MCF 10A (cell line): Measurements from ENCODE around the gene SPATS2L. TPM values are rescaled to one million over a fixed set of nuclear protein-coding genes. Genes with fewer than 3 reads are reported as not detected.

Experiments used
- BruUV-seq: library from RNA; stranded (reverse); fragments of 400-500 nt; replicated peaks from 2 replicates; lab custom pipeline; 2021; lab: Mats Ljungman, UMichigan
- CTCF ChIA-PET: fragments of 300-600 bp; sonication (Branson Sonifier 250); formaldehyde crosslinking; extraction: SDS; loops from one replicate; lab custom pipeline; 2021; ENCODE audit warnings: antibody characterized with exemption, inconsistent platforms; lab: Yijun Ruan, JAX
- POLR2A ChIA-PET: fragments of 300-600, 350-650 bp; sonication (Branson Sonifier 250); formaldehyde crosslinking; extraction: SDS; loops from one replicate; lab custom pipeline; 2020; ENCODE audit warnings: antibody characterized with exemption, inconsistent platforms; lab: Yijun Ruan, JAX
- DNase-seq: peaks from one replicate; pipeline ENCODE4 v3.0.0-alpha.2; 2018; ENCODE audit not compliant: unreplicated experiment
- H3K27ac Mint-ChIP-seq: one replicate; pipeline ENCODE4 v1.8.0; 2022; ENCODE audit warnings: mild to moderate bottlenecking, low read depth, mixed read lengths; ENCODE audit not compliant: unreplicated experiment
- H3K27me3 Mint-ChIP-seq: one replicate; pipeline ENCODE4 v1.8.0; 2022; ENCODE audit warnings: mixed read lengths; ENCODE audit not compliant: insufficient read depth, unreplicated experiment
- H3K36me3 Mint-ChIP-seq: one replicate; pipeline ENCODE4 v1.8.0; 2022; ENCODE audit warnings: mild to moderate bottlenecking, moderate library complexity, mixed read lengths; ENCODE audit not compliant: insufficient read depth, unreplicated experiment
- H3K4me1 Mint-ChIP-seq: one replicate; pipeline ENCODE4 v1.8.0; 2022; ENCODE audit warnings: mixed read lengths; ENCODE audit not compliant: insufficient read depth, unreplicated experiment
- H3K4me3 Mint-ChIP-seq: one replicate; pipeline ENCODE4 v1.8.0; 2022; ENCODE audit warnings: mild to moderate bottlenecking, moderate library complexity, mixed read lengths; ENCODE audit not compliant: unreplicated experiment
- H3K9me3 Mint-ChIP-seq: one replicate; pipeline ENCODE4 v1.8.0; 2022; ENCODE audit warnings: mixed read lengths; ENCODE audit not compliant: unreplicated experiment
- intact Hi-C: fragments of 100-400 bp; cut with micrococcal nuclease; formaldehyde crosslinking; loops from 2 replicates; pipeline ENCODE4 v1.14.1; 2022
- total RNA-seq: library from RNA; stranded (reverse); gene quantifications from 2 replicates; pipeline ENCODE4 v1.2.3, GENCODE V29; 2022
- TF ChIP-seq, protein P1 (sequence below): fragments of 200-600 bp; IDR thresholded peaks from one replicate; pipeline ENCODE4 v1.8.0; 2022; ENCODE audit warnings: antibody characterized with exemption, mild to moderate bottlenecking; ENCODE audit not compliant: unreplicated experiment

SPATS2L gene
- total RNA-seq, 1 experiment from 2014 or later: 68.3 TPM

GRCh38 chr2:200309296-200310049 is 3.0 kb downstream of the SPATS2L start:
- no peak for DNase-seq
- BruUV-seq: no TSS peak
- ChIA-PET CTCF (interaction anchor here (0.6 to 2.9 kb wide), 20 partner anchors 7 to 334 kb away, joined by 3 to 16 read pairs (median 4); no protein-coding TSS in a partner anchor), POLR2A (interaction anchor here (0.6 to 3.0 kb wide), 8 partner anchors 9 to 216 kb away, joined by 3 to 25 read pairs (median 4); partner anchors contain the start of gene SGO2)
- Mint-ChIP-seq H3K4me1 (peaks cover 33% of the 10 kb centered on the region), H3K27me3 (no peaks in the 10 kb centered on the region), H3K4me3 (no peak overlapping the region), H3K27ac (no peak overlapping the region), H3K36me3 (peaks cover 6% of the 10 kb centered on the region), H3K9me3 (no peaks in the 10 kb centered on the region)
- TF ChIP-seq, protein P1, sequence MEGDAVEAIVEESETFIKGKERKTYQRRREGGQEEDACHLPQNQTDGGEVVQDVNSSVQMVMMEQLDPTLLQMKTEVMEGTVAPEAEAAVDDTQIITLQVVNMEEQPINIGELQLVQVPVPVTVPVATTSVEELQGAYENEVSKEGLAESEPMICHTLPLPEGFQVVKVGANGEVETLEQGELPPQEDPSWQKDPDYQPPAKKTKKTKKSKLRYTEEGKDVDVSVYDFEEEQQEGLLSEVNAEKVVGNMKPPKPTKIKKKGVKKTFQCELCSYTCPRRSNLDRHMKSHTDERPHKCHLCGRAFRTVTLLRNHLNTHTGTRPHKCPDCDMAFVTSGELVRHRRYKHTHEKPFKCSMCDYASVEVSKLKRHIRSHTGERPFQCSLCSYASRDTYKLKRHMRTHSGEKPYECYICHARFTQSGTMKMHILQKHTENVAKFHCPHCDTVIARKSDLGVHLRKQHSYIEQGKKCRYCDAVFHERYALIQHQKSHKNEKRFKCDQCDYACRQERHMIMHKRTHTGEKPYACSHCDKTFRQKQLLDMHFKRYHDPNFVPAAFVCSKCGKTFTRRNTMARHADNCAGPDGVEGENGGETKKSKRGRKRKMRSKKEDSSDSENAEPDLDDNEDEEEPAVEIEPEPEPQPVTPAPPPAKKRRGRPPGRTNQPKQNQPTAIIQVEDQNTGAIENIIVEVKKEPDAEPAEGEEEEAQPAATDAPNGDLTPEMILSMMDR: no peak
- intact Hi-C loops: loop anchor here (5.0 kb wide), 4 partner anchors 63 to 173 kb away; no protein-coding TSS in a partner anchor

DNA sequence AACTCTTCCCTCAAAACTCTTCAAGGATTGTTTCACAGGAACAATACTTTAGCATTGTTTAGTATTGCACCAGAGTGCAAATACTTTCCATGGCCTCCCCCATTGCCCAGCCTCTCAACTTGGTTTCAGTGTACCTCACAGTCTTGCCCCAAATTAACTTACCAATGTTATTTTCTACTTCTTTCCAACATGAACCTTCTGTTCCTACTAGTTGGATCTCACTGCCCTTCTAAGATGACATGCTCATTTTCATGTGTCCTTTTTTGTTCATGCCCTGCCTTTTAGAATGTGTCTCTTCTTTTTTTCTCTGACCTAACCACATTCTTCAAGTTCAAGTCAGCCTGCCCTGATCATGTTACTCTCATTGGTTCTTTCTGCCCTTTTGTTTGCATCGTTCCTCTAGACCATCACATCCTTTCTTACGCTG is 4.1 kb downstream of the SPATS2L start:
- H3K4me1 Mint-ChIP-seq: peaks cover 40% of the 10 kb centered on the region
- peaks cover 6% of the 10 kb centered on the region for H3K36me3 Mint-ChIP-seq
- CTCF ChIA-PET: interaction anchor here (0.6 to 2.5 kb wide), 5 partner anchors 9 to 335 kb away, joined by 3 to 16 read pairs (median 5); no protein-coding TSS in a partner anchor
- BruUV-seq: no TSS peak
- no peak overlapping the region for H3K27ac Mint-ChIP-seq
- TF ChIP-seq, protein P1: no peak
- H3K9me3 Mint-ChIP-seq: no peaks in the 10 kb centered on the region
- H3K4me3 Mint-ChIP-seq: no peak overlapping the region
- POLR2A ChIA-PET: interaction anchor here (0.7 to 1.6 kb wide), 2 partner anchors 9 to 339 kb away, joined by 3 to 5 read pairs; no protein-coding TSS in a partner anchor
- intact Hi-C loops: no loop called here
- no peak for DNase-seq
- no peaks in the 10 kb centered on the region for H3K27me3 Mint-ChIP-seq

DNA sequence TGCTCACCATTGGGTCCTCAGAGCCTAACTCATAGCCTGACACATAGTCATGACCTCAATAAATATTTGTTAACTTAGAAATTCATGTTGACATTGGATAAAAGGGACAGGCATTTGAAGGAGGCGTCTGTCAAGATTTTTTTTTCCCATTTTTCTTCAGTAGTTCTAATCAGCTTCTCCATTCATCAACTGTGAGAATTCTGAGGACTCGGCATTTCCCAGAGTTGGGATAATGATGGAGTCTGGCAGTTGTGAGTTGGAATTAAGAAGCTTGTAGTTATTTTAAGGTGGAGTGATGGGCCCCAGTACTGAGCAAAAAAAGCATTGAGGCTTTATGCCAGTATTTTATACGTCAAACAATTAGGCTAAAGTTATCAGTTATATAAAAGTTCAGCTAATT is 4.6 kb downstream of the SPATS2L start:
- no TSS peak for BruUV-seq
- Mint-ChIP-seq H3K27me3 (no peaks in the 10 kb centered on the region), H3K36me3 (peaks cover 6% of the 10 kb centered on the region), H3K9me3 (no peaks in the 10 kb centered on the region), H3K27ac (no peak overlapping the region), H3K4me1 (peaks cover 45% of the 10 kb centered on the region), H3K4me3 (no peak overlapping the region)
- no peak for DNase-seq
- ChIA-PET POLR2A (interaction anchor here (0.7 to 2.0 kb wide), 5 partner anchors 9 to 339 kb away, joined by 3 to 5 read pairs (median 4); no protein-coding TSS in a partner anchor), CTCF (interaction anchor here (0.6 to 1.5 kb wide), 3 partner anchors 10 to 331 kb away, joined by 3 to 6 read pairs (median 5); no protein-coding TSS in a partner anchor)
- TF ChIP-seq, protein P1: no peak
- intact Hi-C loops: no loop called here

DNA sequence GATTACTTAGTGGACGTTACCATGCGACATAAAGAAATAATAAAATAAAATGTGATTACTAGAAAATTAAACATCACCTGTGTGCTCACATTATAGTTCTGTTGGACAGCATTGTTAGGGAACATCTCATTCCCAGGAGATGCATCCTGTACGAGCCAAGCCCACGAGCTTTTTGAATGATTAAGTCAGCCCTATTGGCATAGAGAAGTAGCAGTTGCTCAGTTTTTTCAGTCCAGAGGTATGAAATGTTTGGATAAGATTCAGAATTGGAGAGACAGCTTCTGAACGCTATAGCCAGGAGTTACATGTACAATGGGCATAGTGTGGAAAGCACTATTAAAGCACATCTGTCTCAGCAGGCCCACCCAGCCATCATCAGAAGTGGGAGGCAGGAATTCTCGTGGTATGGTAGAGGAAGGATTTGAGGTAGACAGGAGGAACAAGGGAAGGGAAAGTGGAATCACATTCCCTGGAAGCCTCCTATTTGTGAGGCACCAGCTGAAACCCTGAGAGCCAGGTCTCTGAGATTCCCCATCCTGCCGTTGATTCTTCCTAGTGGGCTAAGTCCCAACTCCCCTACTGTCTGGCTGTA is 8.6 kb downstream of the SPATS2L start:
- Mint-ChIP-seq H3K9me3 (no peaks in the 10 kb centered on the region), H3K27ac (peak overlapping the region; percentile 68), H3K4me3 (no peak overlapping the region), H3K27me3 (no peaks in the 10 kb centered on the region), H3K4me1 (peaks cover 38% of the 10 kb centered on the region), H3K36me3 (peaks cover 6% of the 10 kb centered on the region)
- DNase-seq: no peak
- intact Hi-C loops: no loop called here
- BruUV-seq: no TSS peak
- POLR2A ChIA-PET: interaction anchor here (0.6 to 1.6 kb wide), 4 partner anchors 9 to 548 kb away, joined by 3 to 6 read pairs (median 3); partner anchors contain the start of gene SPATS2L
- CTCF ChIA-PET: interaction anchor here (0.6 to 1.5 kb wide), 2 partner anchors 329 to 1282 kb away, joined by 3 to 4 read pairs; no protein-coding TSS in a partner anchor
- TF ChIP-seq, protein P1: no peak
